Duodenal mucosa (tissue), 2 donors: ENCODE results near the gene PLPPR1.

ENCODE experiments used
- H3K27ac ChIP-seq: one replicate; pipeline ENCODE4 v1.7.0; 2013; ENCODE audit warnings: low read depth, low read length
- H3K27me3 ChIP-seq, 2 donors: one replicate each; pipeline ENCODE4 v1.7.0; 2013; ENCODE audit warnings: low read length in 2 of 2, control low read depth in 1 of 2; ENCODE audit not compliant: insufficient read depth in 2 of 2, control insufficient read depth in 1 of 2
- H3K36me3 ChIP-seq, 2 donors: one replicate each; pipeline ENCODE4 v1.7.0; 2013; ENCODE audit warnings: low read length in 2 of 2, control low read depth in 1 of 2; ENCODE audit not compliant: insufficient read depth in 2 of 2, control insufficient read depth in 1 of 2
- H3K4me1 ChIP-seq, 2 donors: one replicate each; pipeline ENCODE4 v1.7.0; 2013; ENCODE audit warnings: low read length in 2 of 2, control low read depth in 1 of 2; ENCODE audit not compliant: insufficient read depth in 2 of 2, control insufficient read depth in 1 of 2
- H3K4me3 ChIP-seq, 2 donors: one replicate each; pipeline ENCODE4 v1.7.0; 2013; ENCODE audit warnings: low read length in 2 of 2, low read depth in 1 of 2
- H3K9ac ChIP-seq, 2 donors: one replicate each; pipeline ENCODE4 v1.7.0; 2013; ENCODE audit warnings: low read length in 2 of 2, low read depth in 1 of 2
- H3K9me3 ChIP-seq, 2 donors: one replicate each; pipeline ENCODE4 v1.7.0; 2013; ENCODE audit warnings: low read length in 2 of 2, control low read depth in 1 of 2; ENCODE audit not compliant: control insufficient read depth in 1 of 2

Gene PLPPR1

GRCh38 chr9:101309139-101309538, 280.6 kb downstream of the PLPPR1 start:
- Histone ChIP-seq H3K4me1 (no peaks in the 10 kb centered on the region), H3K36me3 (no peaks in the 10 kb centered on the region), H3K9me3 (no peaks in the 10 kb centered on the region), H3K9ac (no peak overlapping the region), H3K27ac (no peak overlapping the region), H3K27me3 (no peaks in the 10 kb centered on the region), H3K4me3 (no peak overlapping the region)

- Histone ChIP-seq H3K27ac (no peak overlapping the region), H3K4me3 (no peak overlapping the region), H3K4me1 (no peaks in the 10 kb centered on the region), H3K27me3 (no peaks in the 10 kb centered on the region), H3K36me3 (no peaks in the 10 kb centered on the region), H3K9ac (no peak overlapping the region), H3K9me3 (no peaks in the 10 kb centered on the region)
Measured at GRCh38 chr9:101311191-101311590, 282.7 kb downstream of the PLPPR1 start.

- Histone ChIP-seq H3K27ac (no peak overlapping the region), H3K4me1 (no peaks in the 10 kb centered on the region), H3K9ac (no peak overlapping the region), H3K27me3 (no peaks in the 10 kb centered on the region), H3K4me3 (no peak overlapping the region), H3K9me3 (no peaks in the 10 kb centered on the region), H3K36me3 (no peaks in the 10 kb centered on the region)
Measured at GRCh38 chr9:101311758-101312420, 283.4 kb downstream of the PLPPR1 start.

GRCh38 chr9:101312661-101313060, 284.1 kb downstream of the PLPPR1 start:
- H3K27ac ChIP-seq = no peak overlapping the region
- H3K9ac ChIP-seq = no peak overlapping the region
- no peaks in the 10 kb centered on the region for H3K27me3 ChIP-seq
- H3K4me3 ChIP-seq = no peak overlapping the region
- no peaks in the 10 kb centered on the region for H3K9me3 ChIP-seq
- no peaks in the 10 kb centered on the region for H3K4me1 ChIP-seq
- no peaks in the 10 kb centered on the region for H3K36me3 ChIP-seq

- Histone ChIP-seq H3K4me1 (no peaks in the 10 kb centered on the region), H3K9me3 (no peaks in the 10 kb centered on the region), H3K36me3 (no peaks in the 10 kb centered on the region), H3K9ac (no peak overlapping the region), H3K4me3 (no peak overlapping the region), H3K27ac (no peak overlapping the region), H3K27me3 (no peaks in the 10 kb centered on the region)
Measured at GRCh38 chr9:101315112-101315450, 286.6 kb downstream of the PLPPR1 start.

GRCh38 chr9:101317735-101318134, 289.2 kb downstream of the PLPPR1 start:
- H3K4me1 ChIP-seq = no peaks in the 10 kb centered on the region
- no peak overlapping the region for H3K9ac ChIP-seq
- no peaks in the 10 kb centered on the region for H3K27me3 ChIP-seq
- H3K4me3 ChIP-seq = no peak overlapping the region
- H3K9me3 ChIP-seq = no peaks in the 10 kb centered on the region
- no peaks in the 10 kb centered on the region for H3K36me3 ChIP-seq
- no peak overlapping the region for H3K27ac ChIP-seq

- H3K27me3 ChIP-seq = no peaks in the 10 kb centered on the region
- peaks cover 15 to 19% of the 10 kb centered on the region in 2 donors for H3K9me3 ChIP-seq
- no peak overlapping the region for H3K4me3 ChIP-seq
- peaks cover 0 to 4% of the 10 kb centered on the region in 2 donors for H3K4me1 ChIP-seq
- peaks cover 0 to 4% of the 10 kb centered on the region in 2 donors for H3K36me3 ChIP-seq
- H3K9ac ChIP-seq = no peak overlapping the region
- no peak overlapping the region for H3K27ac ChIP-seq
Measured at GRCh38 chr9:101323129-101323528, 294.6 kb downstream of the PLPPR1 start.

- H3K4me1 ChIP-seq = peaks cover 0 to 4% of the 10 kb centered on the region in 2 donors
- no peak overlapping the region for H3K4me3 ChIP-seq
- no peak overlapping the region for H3K27ac ChIP-seq
- H3K27me3 ChIP-seq = no peaks in the 10 kb centered on the region
- H3K9ac ChIP-seq = no peak overlapping the region
- H3K36me3 ChIP-seq = peaks cover 0 to 4% of the 10 kb centered on the region in 2 donors
- peaks cover 15 to 21% of the 10 kb centered on the region in 2 donors for H3K9me3 ChIP-seq
Measured at GRCh38 chr9:101324245-101324804, 295.8 kb downstream of the PLPPR1 start.

- peaks cover 0 to 4% of the 10 kb centered on the region in 2 donors for H3K36me3 ChIP-seq
- H3K9ac ChIP-seq = no peak overlapping the region
- no peaks in the 10 kb centered on the region for H3K27me3 ChIP-seq
- peaks cover 15 to 21% of the 10 kb centered on the region in 2 donors for H3K9me3 ChIP-seq
- H3K4me1 ChIP-seq = peaks cover 0 to 4% of the 10 kb centered on the region in 2 donors
- no peak overlapping the region for H3K4me3 ChIP-seq
- H3K27ac ChIP-seq = no peak overlapping the region
Measured at GRCh38 chr9:101325053-101325452, 296.5 kb downstream of the PLPPR1 start.

- no peak overlapping the region for H3K27ac ChIP-seq
Measured at GRCh38 chr9:101326035-101326434, 297.5 kb downstream of the PLPPR1 start.

More at GRCh38 chr9:101326035-101326434, 297.5 kb downstream of the PLPPR1 start:
- peaks cover 0 to 4% of the 10 kb centered on the region in 2 donors for H3K36me3 ChIP-seq
- no peak overlapping the region for H3K9ac ChIP-seq
- H3K4me3 ChIP-seq = no peak overlapping the region
- peaks cover 0 to 4% of the 10 kb centered on the region in 2 donors for H3K4me1 ChIP-seq
- H3K27me3 ChIP-seq = no peaks in the 10 kb centered on the region
- peaks cover 15 to 21% of the 10 kb centered on the region in 2 donors for H3K9me3 ChIP-seq
